Caco-2 (cell line): ENCODE results near the gene OPRD1. TPM values are rescaled to one million over a fixed set of nuclear protein-coding genes. Genes with fewer than 3 reads are reported as not detected.
"Not testable (repeated sequence)": the region's sequence is repeated elsewhere in the genome, so short reads cannot be mapped to it uniquely, and the experiment has no call there.

ENCODE experiments used
- BruUV-seq: library from RNA; stranded (reverse); fragments of 400-500 nt; replicated peaks from 2 replicates; lab custom pipeline; 2021; lab: Mats Ljungman, UMichigan
- CTCF ChIA-PET: fragments of 300-600 bp; sonication (Branson Sonifier 250); formaldehyde crosslinking; loops from one replicate; lab custom pipeline; 2022; ENCODE audit warnings: antibody characterized with exemption; lab: Charles Lee
- POLR2A ChIA-PET: fragments of 300-600 bp; sonication (Branson Sonifier 250); formaldehyde crosslinking; loops from one replicate; lab custom pipeline; 2022; ENCODE audit warnings: antibody characterized with exemption; lab: Charles Lee
- DNase-seq, 2 experiments: peaks; one replicate each; pipeline versions ENCODE4 v3.0.0 to v3.0.0-alpha.2; 2020 to 2022
- H3K27me3 ChIP-seq: replicated peaks from 2 replicates; pipeline ENCODE4 v1.6.0; 2011; ENCODE audit warnings: low read length; ENCODE audit not compliant: control insufficient read depth, insufficient read depth
- H3K36me3 ChIP-seq: 2 replicates; pipeline ENCODE4 v1.5.1; 2011; ENCODE audit warnings: low read length; ENCODE audit not compliant: control insufficient read depth, insufficient read depth
- H3K4me1 ChIP-seq: fragments of 250-450 bp; sonication (Bioruptor Pico); 2 replicates; pipeline ENCODE4 v1.5.1; 2020; ENCODE audit warnings: mild to moderate bottlenecking
- H3K4me3 ChIP-seq: 2 replicates; pipeline ENCODE4 v1.5.1; 2011; ENCODE audit warnings: low read depth, mild to moderate bottlenecking, control low read depth, low read length
- H3K9me3 ChIP-seq: fragments of 250-450 bp; sonication (Bioruptor Pico); 2 replicates; pipeline ENCODE4 v1.5.1; 2020; ENCODE audit warnings: mild to moderate bottlenecking, moderate library complexity
- H3K27ac Mint-ChIP-seq: one replicate; pipeline ENCODE4 v1.8.0; 2022; ENCODE audit warnings: mixed read lengths; ENCODE audit not compliant: unreplicated experiment
- H3K27me3 Mint-ChIP-seq: one replicate; pipeline ENCODE4 v1.8.0; 2022; ENCODE audit warnings: mixed read lengths; ENCODE audit not compliant: insufficient read depth, unreplicated experiment
- H3K36me3 Mint-ChIP-seq: one replicate; pipeline ENCODE4 v1.8.0; 2022; ENCODE audit warnings: mild to moderate bottlenecking, mixed read lengths; ENCODE audit not compliant: insufficient read depth, unreplicated experiment
- H3K4me1 Mint-ChIP-seq: one replicate; pipeline ENCODE4 v1.8.0; 2022; ENCODE audit warnings: low read depth, mixed read lengths; ENCODE audit not compliant: unreplicated experiment
- H3K4me3 Mint-ChIP-seq: one replicate; pipeline ENCODE4 v1.8.0; 2022; ENCODE audit warnings: mild to moderate bottlenecking, moderate library complexity, mixed read lengths; ENCODE audit not compliant: unreplicated experiment
- H3K9me3 Mint-ChIP-seq: one replicate; pipeline ENCODE4 v1.8.0; 2022; ENCODE audit warnings: mixed read lengths; ENCODE audit not compliant: unreplicated experiment
- CTCF ChIP-seq, 2 experiments: fragments of 200-600 bp in 1 of 2; IDR thresholded peaks; 1 replicate in 1 of 2; 2 replicates in 1 of 2; pipeline versions ENCODE4 v1.5.1 to v1.8.0; 2011 to 2022; ENCODE audit warnings: antibody characterized with exemption in 1 of 2, control low read depth in 1 of 2, inconsistent platforms in 1 of 2, low read depth in 1 of 2, low read length in 1 of 2, mild to moderate bottlenecking in 1 of 2, moderate library complexity in 1 of 2; ENCODE audit not compliant: insufficient read depth in 1 of 2, severe bottlenecking in 1 of 2, unreplicated experiment in 1 of 2
- intact Hi-C: fragments of 100-400 bp; cut with micrococcal nuclease; formaldehyde crosslinking; loops from one replicate; pipeline ENCODE4 v1.10.0; 2022; ENCODE audit not compliant: unreplicated experiment
- total RNA-seq: library from RNA; stranded (reverse); gene quantifications from 2 replicates; pipeline ENCODE4 v1.2.3, GENCODE V29; 2022

Gene OPRD1
- total RNA-seq, 1 experiment from 2014 or later = 0.07 TPM

GRCh38 chr1:28819020-28819419, 7.0 kb downstream of the OPRD1 start:
- no peaks in the 10 kb centered on the region for H3K4me1 Mint-ChIP-seq
- H3K36me3 Mint-ChIP-seq = no peaks in the 10 kb centered on the region
- peaks cover 8% of the 10 kb centered on the region for H3K27me3 Mint-ChIP-seq
- Histone ChIP-seq H3K4me3 (no peak overlapping the region), H3K36me3 (no peaks in the 10 kb centered on the region), H3K27me3 (no peaks in the 10 kb centered on the region; the same call in 1 of the 2 replicates), H3K9me3 (no peaks in the 10 kb centered on the region), H3K4me1 (no peaks in the 10 kb centered on the region)
- intact Hi-C loops = no loop called here
- BruUV-seq = no TSS peak
- H3K4me3 Mint-ChIP-seq = no peak overlapping the region
- ChIA-PET CTCF (no interaction called here), POLR2A (no interaction called here)
- TF ChIP-seq CTCF (IDR thresholded peaks at IDR 0.05; ENCODE audit: insufficient read depth in 1 of 2, low read depth in 1 of 2, low read length in 1 of 2, severe bottlenecking in 1 of 2, unreplicated experiment in 1 of 2) = no peak
- DNase-seq = no peak
- H3K9me3 Mint-ChIP-seq = no peaks in the 10 kb centered on the region
- no peak overlapping the region for H3K27ac Mint-ChIP-seq

- Histone ChIP-seq H3K4me1 (no peaks in the 10 kb centered on the region), H3K27me3 (no peaks in the 10 kb centered on the region; the same call in 1 of the 2 replicates), H3K4me3 (no peak overlapping the region), H3K36me3 (no peaks in the 10 kb centered on the region), H3K9me3 (no peaks in the 10 kb centered on the region)
- Mint-ChIP-seq H3K4me1 (no peaks in the 10 kb centered on the region), H3K4me3 (no peak overlapping the region), H3K36me3 (no peaks in the 10 kb centered on the region), H3K9me3 (no peaks in the 10 kb centered on the region), H3K27ac (no peak overlapping the region), H3K27me3 (peaks cover 2% of the 10 kb centered on the region)
- TF ChIP-seq CTCF (IDR thresholded peaks at IDR 0.05; ENCODE audit: insufficient read depth in 1 of 2, low read depth in 1 of 2, low read length in 1 of 2, severe bottlenecking in 1 of 2, unreplicated experiment in 1 of 2) = no peak
- POLR2A ChIA-PET = no interaction called here
- BruUV-seq = no TSS peak
- no peak for DNase-seq
- CTCF ChIA-PET = no interaction called here
- intact Hi-C loops = no loop called here
Measured at GRCh38 chr1:28822799-28823198, 10.8 kb downstream of the OPRD1 start.

GRCh38 chr1:28824061-28824460, 12.1 kb downstream of the OPRD1 start:
- H3K27ac Mint-ChIP-seq, H3K36me3 Mint-ChIP-seq, H3K4me1 Mint-ChIP-seq, intact Hi-C loops, H3K27me3 ChIP-seq, CTCF ChIA-PET, H3K36me3 ChIP-seq, H3K4me3 ChIP-seq, H3K4me3 Mint-ChIP-seq, BruUV-seq, H3K9me3 Mint-ChIP-seq, H3K27me3 Mint-ChIP-seq, POLR2A ChIA-PET, DNase-seq, H3K9me3 ChIP-seq, H3K4me1 ChIP-seq: not testable (repeated sequence)

GRCh38 chr1:28828227-28828858, 16.4 kb downstream of the OPRD1 start:
- BruUV-seq, intact Hi-C loops, H3K27ac Mint-ChIP-seq, H3K4me3 ChIP-seq, H3K4me1 Mint-ChIP-seq, H3K4me3 Mint-ChIP-seq, H3K4me1 ChIP-seq, H3K9me3 ChIP-seq, H3K27me3 ChIP-seq, H3K9me3 Mint-ChIP-seq, H3K27me3 Mint-ChIP-seq, H3K36me3 Mint-ChIP-seq, H3K36me3 ChIP-seq, DNase-seq: not testable (repeated sequence)
- POLR2A ChIA-PET = interaction anchor here (0.7 kb wide), 1 partner anchor 46 kb away, joined by 13 read pairs; no protein-coding TSS in a partner anchor
- CTCF ChIA-PET = interaction anchor here (0.6 kb wide), 1 partner anchor 76 kb away, joined by 8 read pairs; no protein-coding TSS in a partner anchor
